LHCN-M2 (cell line): ENCODE measurements around the gene BMX. TPM values are rescaled to one million over a fixed set of nuclear protein-coding genes. Genes with fewer than 3 reads are reported as not detected.

Experiments used
- DNase-seq: peaks from one replicate; pipeline ENCODE4 v3.0.0-alpha.2; 2012; ENCODE audit warnings: low read depth
- polyA plus RNA-seq: library from polyadenylated mRNA; unstranded; fragments of >200 nt; gene quantifications from one replicate; pipeline ENCODE4 v1.2.1, GENCODE V29; 2012; ENCODE audit warnings: missing spikeins
- total RNA-seq: library from RNA; depleted of rRNA; stranded (reverse); fragments of >200 nt; gene quantifications from 2 replicates; pipeline ENCODE4 v1.2.3, GENCODE V29; 2014; rRNA removed

BMX gene
- not detected in 2 replicates for total RNA-seq
- not detected for polyA plus RNA-seq

DNA sequence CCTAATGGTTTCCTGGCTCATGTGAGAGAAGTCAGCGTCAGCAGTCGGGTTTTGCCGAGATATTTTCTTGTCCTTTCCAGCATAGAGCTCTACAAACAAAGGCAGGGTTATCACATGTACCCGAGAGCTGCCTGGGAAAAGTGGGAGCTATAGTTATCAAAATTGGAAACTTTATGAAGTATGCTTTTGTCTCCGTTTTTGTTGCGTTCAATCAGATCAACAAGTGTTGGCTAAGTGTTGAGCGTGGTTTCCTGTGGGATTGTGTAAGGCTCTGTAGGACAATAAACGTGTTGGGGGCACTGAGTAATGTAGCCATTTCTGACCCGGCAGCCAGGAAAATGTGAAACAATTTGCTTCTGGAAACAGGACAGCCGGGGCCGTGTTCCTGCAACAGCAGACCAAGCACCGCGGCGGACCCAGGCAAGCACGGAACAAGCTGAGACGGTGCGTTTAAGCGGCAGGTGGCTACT, at the start of gene BMX:
Gene BMX (plus strand): TSS at position 311 of the 470 bp plus-strand sequence. CDS start 7,547 bp downstream, outside the sequence.
- DNase-seq, result no peak

DNA sequence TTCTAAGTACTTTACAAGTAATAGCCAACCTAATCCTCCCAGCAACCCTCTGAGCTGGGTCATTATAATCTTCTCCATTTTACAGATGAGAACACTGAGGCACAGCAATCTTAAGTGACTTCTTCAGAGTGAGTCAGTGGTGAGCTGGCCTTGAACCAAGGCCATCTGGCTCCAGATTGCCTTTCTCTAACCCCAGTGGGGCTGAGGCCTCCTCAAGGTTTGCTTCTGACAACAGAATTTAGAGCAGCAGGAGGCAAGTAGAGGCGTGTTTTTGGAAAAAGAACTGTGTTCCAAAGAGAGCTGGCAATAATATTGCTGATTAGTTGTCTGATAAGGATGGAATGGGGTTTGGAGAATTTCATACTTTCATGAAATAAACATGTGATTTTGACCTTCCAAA, 48.7 kb upstream of the BMX start:
- DNase-seq, result no peak

DNA sequence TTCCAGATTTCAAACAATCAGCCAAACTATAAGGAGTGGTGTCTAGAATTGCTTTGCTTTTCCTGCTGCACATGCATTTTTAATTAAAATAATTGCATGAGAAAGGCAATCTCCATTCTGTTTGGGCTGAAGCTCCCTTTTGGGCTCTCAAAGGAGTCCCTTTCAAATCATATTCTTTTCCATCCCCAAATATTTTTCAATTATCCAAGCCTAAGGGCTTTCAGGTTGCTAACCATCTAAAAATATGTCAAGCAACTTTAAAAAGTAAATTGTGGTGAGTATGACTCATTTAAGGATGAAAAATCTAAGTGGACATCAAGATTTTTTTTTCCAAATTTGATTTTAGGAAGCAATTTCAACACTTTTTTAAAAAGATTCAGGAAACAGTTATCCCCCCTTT, 35.9 kb upstream of the BMX start:
- DNase-seq, result no peak

DNA sequence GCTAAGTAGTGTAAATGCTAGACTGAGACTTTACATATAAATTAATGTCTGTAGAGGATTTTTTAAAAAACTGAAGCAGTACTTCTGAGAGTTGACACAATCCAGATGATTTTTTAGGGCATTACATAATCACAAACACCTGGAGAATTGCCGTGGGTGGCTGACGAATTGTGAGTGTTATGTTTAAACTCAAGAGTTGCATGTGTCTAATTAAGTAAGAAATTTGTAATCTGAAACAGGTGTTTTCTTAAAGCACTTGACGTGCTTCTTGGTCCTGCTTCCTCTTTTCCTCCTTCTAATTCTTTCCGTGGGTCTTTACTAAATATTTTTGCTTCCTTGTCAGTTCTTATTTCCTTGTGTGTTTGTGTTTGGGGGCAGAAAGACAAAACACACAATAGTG, 35.3 kb upstream of the BMX start:
- no peak for DNase-seq

DNA sequence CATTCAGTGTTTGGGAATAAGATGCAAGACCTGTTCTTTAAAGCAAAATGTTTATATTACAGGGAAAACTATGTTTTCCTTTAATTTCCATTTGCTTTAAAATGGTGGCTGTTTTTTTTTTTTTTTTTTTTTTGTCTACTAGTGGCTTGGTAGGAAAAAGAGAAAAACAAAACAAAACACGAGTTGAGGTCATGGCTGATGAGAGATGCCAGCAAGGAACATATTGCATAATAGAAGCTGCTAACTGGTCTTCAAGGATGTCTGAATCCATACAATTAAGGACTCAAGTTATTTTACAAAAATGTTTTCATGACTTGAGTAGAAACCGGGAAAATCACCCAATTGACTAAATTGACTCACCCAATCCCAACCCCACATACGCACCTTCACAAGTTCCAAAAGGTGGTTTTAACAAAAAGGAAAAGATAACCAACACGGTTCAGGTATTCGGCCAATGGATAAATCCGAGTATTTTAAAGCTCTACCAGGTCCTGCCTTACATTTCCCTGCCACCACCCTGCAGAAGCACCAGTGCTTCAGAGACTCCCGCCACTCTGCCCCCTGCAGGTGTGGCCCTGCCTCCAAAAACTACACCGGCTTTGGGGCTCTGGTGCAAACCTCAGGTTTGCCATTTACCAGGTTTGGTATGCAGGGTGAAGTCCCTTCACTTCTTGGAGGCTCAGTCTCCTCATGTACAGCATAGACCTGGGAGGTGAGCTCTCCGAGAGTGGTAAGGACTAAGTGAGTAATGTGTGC, 34.5 kb upstream of the BMX start:
- no peak for DNase-seq

DNA sequence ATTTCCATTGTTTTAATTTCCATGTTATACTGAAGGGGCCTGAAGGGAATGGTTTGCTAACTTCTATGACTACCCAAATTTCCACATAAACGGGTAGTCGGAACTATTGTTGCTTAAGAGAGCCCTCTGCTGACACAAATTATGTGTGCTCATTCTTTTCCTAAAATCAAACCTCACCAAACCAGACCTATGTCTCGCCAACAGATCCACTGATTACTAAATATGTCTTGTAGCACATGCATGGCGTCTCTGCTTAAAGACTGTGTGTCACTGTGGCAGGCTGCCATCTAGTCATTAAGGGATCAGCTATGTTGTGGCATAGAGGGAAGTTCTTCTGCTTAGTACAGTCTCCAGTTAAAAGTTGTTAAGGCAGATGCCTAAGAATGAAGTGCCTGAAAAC, 32.6 kb upstream of the BMX start:
- peak; percentile 33 for DNase-seq

DNA sequence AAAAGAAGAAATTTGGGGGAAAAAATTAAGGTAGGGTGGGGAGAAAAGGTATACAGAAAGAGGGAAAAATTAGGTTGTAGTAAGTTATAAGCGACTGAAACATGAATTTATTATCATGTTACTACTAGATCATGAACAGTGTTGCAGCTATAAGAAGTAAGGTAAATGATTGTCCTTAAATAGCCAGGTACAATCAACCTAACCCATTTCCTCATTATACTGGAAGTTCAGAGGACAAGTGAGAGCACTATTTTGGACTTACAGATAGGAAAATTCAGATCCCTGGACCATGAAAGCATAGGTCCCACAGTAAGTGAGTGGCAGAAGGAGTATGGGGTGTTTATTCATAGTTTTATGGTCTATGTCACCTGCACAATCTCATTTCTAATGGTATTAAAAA, 31.0 kb upstream of the BMX start:
- no peak for DNase-seq

DNA sequence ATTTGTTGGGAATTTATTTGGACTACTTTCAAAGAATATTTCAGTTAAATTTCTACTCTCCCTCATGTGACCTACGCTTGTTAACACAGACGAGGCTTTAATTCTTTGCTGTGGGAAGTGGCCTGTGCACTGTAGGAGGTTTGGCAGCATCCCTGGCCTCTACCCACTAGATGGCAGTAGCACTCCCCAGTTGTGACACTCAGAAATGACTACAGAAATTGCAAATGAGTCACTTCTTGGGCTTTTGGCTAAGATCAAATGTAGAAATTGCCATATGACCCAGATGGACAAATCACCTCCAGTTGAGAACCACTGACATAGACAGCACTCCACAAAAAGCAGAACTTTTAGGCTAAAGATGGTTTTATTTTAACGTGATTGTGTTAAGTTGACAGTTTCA, 29.6 kb upstream of the BMX start:
- DNase-seq, result peak; percentile 69

DNA sequence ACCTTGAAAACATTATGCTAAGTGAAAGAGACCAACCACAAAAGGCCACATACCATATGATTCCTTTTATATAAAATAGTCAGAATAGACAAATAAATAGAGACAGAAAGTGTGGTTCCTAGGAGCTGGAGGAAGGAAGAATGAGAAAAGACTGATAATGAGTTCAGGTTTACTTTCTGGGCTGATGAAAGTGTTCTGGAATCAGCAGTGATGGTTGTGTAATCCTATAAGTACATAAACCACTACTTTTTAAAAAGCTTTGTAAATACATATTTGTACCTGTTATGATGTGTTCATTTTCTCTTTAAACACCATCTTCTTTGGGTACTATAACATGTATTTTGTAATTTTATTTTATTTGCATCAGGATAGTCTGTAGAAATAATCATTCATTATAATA, 28.1 kb upstream of the BMX start:
- DNase-seq, result no peak

DNA sequence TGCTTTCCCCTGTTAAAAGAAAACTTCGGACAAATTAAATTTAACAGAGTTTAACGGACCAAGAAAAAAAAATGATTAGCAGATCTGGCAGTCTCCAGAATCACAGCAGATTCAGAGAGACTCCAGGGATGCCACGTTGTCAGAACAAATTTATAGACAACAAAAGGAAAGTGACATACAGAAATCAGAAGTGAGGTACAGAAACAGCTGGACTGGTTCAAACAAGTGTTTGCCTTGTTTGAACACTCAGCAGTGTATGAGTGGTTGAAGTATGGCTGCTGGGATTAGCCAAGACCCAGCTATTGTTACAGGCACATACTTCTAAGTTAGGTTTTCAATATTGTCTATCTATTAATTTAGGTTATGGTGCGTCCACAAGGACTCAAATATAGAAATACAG, 26.6 kb upstream of the BMX start:
- DNase-seq, result peak; percentile 10

DNA sequence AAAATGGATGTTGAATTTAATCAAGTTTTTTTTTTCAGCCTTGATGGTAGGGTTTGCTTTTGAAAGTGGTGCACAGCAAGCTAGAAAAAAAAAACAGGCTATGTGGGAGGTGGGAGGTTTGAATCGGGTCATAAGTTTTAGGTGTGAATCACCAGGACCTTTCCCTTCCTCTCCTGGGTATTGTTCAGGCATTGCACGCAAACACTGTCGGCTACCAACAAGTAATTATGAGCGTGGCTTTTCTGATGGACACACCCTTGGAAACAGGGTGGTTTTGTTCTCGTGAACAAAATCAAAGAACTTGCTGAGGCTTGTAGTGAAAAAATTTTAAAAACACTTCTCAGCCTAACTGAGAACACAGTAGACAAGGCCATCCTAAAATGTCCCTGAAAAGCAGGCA, 25.6 kb upstream of the BMX start:
- no peak for DNase-seq

DNA sequence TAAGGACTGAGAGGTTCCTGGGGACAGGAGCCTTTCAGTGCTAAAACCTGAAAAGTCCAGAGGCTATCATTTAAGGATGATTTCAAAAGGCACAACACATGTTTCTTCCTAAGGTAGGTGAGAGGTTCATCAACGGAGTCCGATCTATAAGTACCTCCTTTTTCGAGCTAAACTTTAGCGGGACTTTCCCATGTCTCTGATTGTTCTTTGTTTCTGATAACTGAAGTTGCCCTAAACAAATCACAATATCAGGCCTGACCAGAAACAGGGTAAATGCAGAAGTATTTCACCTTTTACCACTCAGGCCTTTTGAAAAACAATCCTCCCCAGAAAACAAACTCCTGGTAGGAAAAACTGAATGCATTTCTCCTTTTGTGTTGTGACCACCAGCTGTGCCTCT, 25.1 kb upstream of the BMX start:
- DNase-seq, result no peak

DNA sequence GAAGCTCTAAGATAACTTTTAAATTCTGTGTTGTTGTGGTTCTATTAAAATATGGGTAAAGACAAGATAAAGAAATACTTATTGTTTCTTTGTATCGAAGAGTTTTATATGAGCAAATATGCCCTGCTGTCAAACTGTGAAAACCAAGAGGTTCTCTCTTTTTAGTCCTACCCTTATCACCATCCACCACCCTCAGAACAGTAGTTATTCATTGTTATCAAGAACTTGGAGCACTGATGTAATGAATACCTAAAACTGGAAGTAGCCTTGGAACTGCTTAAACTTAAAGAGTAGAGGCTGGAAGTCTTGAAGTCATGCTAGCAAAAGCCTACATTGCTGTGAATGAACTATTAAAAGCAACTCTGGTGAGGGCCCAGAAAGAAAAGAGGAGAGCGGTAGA, 16.7 kb upstream of the BMX start:
- no peak for DNase-seq

DNA sequence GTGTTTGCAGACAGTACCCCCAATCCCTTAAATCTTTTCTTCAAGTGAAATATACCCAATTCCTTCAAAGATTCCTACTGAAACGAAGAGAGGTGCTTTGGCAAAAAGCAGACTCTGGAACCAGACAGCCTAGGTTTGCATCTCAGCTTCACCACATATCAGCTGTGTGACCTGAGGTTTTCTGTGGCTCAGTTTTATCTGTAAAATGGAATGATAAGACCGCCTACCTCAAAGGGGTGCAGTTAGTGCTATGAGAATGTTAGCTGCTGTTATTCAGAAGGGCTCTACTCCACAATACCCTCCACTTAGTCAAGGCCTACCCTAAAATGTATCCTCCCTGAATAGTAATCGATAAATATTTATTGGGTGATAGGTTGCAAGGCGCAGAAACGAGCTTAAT, 8.1 kb upstream of the BMX start:
- no peak for DNase-seq

DNA sequence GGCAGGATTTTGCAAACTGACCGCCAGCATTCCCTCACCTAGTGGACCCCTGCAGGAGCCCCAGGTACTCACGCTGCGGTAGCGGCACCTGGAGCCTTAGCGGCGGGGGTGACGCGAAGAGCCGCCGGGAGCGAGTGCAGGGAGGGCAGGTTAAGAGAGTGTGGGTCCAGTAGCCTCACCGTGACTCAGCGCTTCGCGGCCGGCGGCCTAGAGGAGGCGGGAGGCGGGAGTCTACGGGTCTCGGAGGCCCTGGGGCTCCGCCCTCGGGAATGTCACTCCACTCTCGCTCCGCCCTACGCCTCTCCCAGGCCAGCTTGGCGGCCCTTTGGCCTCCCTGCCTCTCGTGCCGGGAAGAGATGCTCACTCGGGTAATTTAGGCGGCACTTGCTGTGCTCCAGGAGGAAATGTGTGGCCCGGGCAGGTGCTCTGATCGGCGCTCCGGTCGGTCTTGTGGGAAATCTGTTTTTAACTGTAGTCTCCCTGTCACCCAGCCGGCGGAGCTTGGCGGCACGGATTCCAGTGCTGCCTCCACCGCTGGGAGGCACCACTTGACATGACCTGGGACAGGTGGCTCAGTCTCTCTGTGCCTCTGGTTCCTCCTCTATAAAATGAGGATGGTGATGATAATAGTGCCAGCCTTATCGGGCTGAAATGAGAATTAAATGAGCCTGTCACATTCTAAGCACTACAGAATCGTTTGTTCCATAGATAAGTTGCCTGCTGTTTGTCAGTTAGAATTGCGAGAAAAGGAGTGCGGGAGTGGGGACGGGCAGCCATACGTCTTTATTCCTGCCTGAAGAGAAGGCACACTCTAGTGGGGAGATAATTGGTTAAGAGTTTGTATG, 7.3 kb upstream of the BMX start, which contains the start of gene PIR:
Gene PIR (minus strand): TSS at position 216 of the 845 bp plus-strand sequence. CDS start 2,076 bp downstream, outside the sequence.
- peak; percentile 63 for DNase-seq

DNA sequence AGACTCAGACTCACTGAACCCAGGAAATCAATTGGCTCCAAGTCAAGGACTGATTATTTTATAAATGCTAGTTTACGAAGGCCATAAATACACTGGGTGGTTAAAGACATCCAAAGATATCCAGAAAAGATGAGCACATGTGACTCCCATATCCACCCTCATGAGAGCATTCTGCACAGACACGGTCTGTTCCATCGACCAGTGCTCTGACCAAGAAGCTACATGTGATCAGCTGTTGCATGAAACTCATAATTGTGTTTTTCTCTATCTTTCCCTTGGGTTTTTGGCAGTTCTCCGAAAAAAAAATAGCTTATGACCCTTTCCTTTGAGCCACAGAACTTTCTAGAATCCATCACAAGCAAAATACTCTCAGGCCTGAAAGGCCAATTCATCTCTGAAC, 4.8 kb upstream of the BMX start:
- no peak for DNase-seq

DNA sequence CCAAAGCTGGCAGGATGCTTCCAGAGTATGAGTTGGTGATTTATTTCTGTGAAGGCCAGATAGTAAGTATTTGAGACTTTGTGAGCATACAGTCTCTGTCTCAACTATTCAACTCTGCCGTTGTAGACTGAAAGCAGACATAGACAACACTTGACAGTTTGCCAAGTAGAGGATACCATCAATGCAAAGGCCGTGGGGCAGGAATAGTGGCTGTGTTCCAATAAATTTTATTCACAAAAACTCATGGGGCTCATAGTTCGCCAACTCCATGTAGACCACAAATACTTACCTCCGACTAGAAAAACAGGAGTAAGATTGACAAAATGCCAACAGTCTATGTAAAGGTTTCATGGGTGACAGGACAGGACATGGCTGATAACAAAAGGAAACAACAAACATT, 3.8 kb upstream of the BMX start:
- no peak for DNase-seq

DNA sequence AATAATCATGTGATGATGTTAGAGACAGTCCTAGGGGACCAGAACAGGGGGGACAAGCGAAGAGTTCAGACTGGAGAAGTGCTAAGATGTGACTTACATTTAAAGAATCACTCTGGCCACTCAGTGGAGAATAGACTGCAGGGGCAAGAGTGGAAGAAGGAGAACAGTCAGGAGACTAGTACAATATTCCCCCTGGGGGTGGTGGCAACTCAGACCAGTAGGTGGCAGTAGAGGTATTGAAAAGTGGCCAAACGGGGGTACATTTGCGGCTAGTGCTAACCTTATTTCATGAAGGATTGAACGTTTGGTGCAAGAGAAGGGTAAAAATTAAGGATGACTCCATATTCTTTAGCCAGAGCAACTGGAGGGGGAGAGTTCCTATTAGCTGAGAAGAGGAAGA, 2.7 kb upstream of the BMX start:
- DNase-seq, result peak; percentile 27

DNA sequence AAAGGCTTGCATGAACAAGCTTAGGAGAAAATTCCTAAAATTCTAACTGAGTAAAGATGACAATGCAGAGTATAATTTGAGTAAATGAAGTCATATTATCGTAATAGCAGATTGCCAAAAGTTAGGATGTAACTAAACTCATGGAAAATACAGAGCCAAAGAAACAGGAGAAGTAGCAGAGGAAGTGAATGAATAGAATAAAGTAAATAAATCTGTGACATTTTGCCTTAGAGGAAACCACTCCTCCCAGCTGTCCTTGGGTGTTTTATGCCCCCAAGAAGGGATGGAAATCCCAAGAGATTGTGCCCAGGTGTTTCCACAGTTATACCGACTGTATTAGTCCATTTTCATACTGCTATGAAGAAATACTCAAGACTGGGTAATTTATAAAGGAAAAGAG, 1.9 kb upstream of the BMX start:
- no peak for DNase-seq

DNA sequence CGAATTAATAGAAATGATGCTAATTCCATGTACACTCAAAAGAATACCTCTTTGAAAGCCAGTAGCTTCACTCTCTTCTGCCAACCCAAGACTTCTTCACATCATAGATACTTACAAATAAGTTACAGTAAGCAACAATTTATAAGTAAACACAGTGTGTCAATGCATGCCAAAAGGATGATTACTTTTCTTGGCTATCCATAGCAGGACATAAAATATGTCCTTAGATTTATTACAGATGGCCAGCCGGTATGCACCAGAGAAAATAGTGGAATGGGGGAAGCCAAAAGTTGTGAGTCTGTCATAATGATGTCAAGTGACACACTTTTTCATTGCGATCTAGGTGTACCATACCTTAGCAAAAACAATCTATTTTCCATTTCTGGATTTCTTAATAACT, 631 bp upstream of the BMX start:
- no peak for DNase-seq

DNA sequence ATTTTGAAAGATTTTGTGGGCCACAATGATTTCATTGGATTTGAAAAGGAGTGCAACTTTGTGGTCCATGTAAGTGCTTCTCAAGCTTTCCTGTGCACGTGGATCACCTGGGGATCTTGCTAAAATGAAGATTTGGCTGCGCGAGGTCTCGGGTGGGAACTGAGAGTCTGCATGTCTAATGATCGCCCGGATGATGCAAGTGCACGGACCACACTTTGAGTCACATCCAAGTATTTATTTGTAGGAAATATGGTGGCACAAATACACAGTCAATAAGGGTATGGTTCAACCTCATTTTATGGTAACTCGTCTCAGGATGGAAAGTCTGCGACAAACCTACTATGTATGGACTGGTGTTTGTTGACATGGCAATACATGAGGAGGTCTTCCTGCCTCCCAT, 899 bp downstream of the BMX start:
- DNase-seq, result no peak

DNA sequence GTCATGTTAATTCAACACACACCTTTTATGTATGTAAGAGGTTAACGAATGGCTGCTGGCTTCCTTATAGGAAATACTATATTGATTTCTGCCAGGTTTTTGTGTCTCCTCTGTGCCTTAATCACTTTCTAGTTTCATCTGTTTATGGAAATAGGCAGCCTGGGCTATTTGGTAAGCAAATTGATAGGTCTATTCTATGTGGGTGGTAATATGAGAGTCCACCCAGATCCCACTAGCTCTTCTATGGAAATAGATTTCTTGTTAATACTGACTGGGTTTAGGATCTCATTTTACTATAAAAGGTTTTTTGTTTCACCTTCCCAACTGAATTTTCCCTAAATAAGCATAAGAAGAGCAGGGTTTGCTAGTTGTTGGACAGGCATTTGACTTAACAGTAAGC, 4.1 kb downstream of the BMX start:
- DNase-seq, result no peak

DNA sequence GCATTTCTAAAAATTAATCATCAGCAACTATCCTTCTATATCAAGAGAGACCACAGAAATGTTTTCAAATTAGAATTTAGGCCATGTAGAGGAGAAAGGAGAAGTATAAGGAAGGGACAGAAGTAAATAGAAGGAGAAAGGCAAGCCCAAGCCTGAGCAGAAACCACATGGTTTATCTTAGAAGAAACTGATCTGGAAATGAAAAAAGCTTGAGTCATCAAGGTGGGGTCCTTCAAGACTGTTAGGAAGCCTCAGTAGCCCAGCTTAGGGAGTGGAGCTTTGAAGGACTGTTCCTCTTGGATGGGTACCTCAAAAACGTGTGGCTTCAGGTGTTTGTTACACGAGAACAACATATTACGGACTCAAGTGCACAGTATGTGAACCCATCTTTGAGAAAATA, 4.5 kb downstream of the BMX start:
- no peak for DNase-seq
